Epithelial cell of esophagus (primary cell): Measurements from ENCODE around the gene MAMSTR.

Source experiments
- DNase-seq: peaks from one replicate; pipeline ENCODE4 v3.0.0; 2010; ENCODE audit warnings: low read depth
- H3K4me3 ChIP-seq: 2 replicates; pipeline ENCODE4 v1.5.1; 2011; ENCODE audit warnings: mild to moderate bottlenecking, low read length, control low read depth
- CTCF ChIP-seq: IDR thresholded peaks from 2 replicates; pipeline ENCODE4 v1.5.1; 2011; ENCODE audit warnings: low read depth, mild to moderate bottlenecking, low read length, control low read depth, inconsistent platforms; ENCODE audit not compliant: insufficient read depth; ENCODE audit errors: missing control alignments

Gene MAMSTR

GRCh38 chr19:48673436-48674100 lies 46.0 kb downstream of the MAMSTR start:
- no peak overlapping the region for H3K4me3 ChIP-seq
- no peak for TF ChIP-seq CTCF
- no peak for DNase-seq

- no peak for DNase-seq
- no peak for TF ChIP-seq CTCF
Measured at GRCh38 chr19:48672994-48673393, 46.5 kb downstream of the MAMSTR start, which contains the start of gene NTN5. TSS of gene NTN5 (minus strand) at chr19:48673017. CDS start at chr19:48670986, 2,031 bp downstream.

GRCh38 chr19:48671446-48671995 lies 48.0 kb downstream of the MAMSTR start:
- no peak for DNase-seq
- H3K4me3 ChIP-seq = no peak overlapping the region
- TF ChIP-seq CTCF = no peak

More at GRCh38 chr19:48672994-48673393, 46.5 kb downstream of the MAMSTR start, which contains the start of gene NTN5:
- H3K4me3 ChIP-seq = no peak within 1 kb of the TSS

GRCh38 chr19:48670699-48671445 lies 48.7 kb downstream of the MAMSTR start:
- H3K4me3 ChIP-seq = no peak overlapping the region
- TF ChIP-seq CTCF = no peak
- no peak for DNase-seq

GRCh38 chr19:48669903-48670668 lies 49.4 kb downstream of the MAMSTR start:
- no peak for TF ChIP-seq CTCF

GRCh38 chr19:48668761-48669160 lies 50.8 kb downstream of the MAMSTR start:
- no peak overlapping the region for H3K4me3 ChIP-seq
- no peak for DNase-seq

More at GRCh38 chr19:48669903-48670668, 49.4 kb downstream of the MAMSTR start:
- H3K4me3 ChIP-seq = no peak overlapping the region
- no peak for DNase-seq

More at GRCh38 chr19:48668761-48669160, 50.8 kb downstream of the MAMSTR start:
- TF ChIP-seq CTCF = no peak
